Endothelial cell (in vitro differentiated cells): ENCODE measurements around the gene SYNDIG1L. TPM values are rescaled to one million over a fixed set of nuclear protein-coding genes. Genes with fewer than 3 reads are reported as not detected.

Source experiments
- DNase-seq: peaks from one replicate; pipeline ENCODE4 v3.0.0; 2021; ENCODE audit warnings: low spot score
- H3K27ac Mint-ChIP-seq: one replicate; pipeline ENCODE4 v1.8.0; 2021; ENCODE audit warnings: mixed read lengths, inconsistent platforms; ENCODE audit not compliant: unreplicated experiment
- H3K27me3 Mint-ChIP-seq: one replicate; pipeline ENCODE4 v1.8.0; 2021; ENCODE audit warnings: mild to moderate bottlenecking, moderate library complexity, mixed read lengths, inconsistent platforms; ENCODE audit not compliant: unreplicated experiment
- H3K36me3 Mint-ChIP-seq: one replicate; pipeline ENCODE4 v1.8.0; 2021; ENCODE audit warnings: mild to moderate bottlenecking, low read depth, mixed read lengths, inconsistent platforms; ENCODE audit not compliant: unreplicated experiment
- H3K4me1 Mint-ChIP-seq: one replicate; pipeline ENCODE4 v1.8.0; 2021; ENCODE audit warnings: mild to moderate bottlenecking, mixed read lengths, inconsistent platforms; ENCODE audit not compliant: unreplicated experiment
- H3K4me3 Mint-ChIP-seq: one replicate; pipeline ENCODE4 v1.8.0; 2021; ENCODE audit warnings: mild to moderate bottlenecking, mixed read lengths, inconsistent platforms; ENCODE audit not compliant: unreplicated experiment
- H3K9me3 Mint-ChIP-seq: one replicate; pipeline ENCODE4 v1.8.0; 2021; ENCODE audit warnings: mixed read lengths, inconsistent platforms; ENCODE audit not compliant: unreplicated experiment
- total RNA-seq: library from RNA; stranded (reverse); fragmentation: NEBNext Ultra II Directional; extraction: Animal tissue kit (Norgen Biotek cat#: 25700); gene quantifications from one replicate; pipeline ENCODE4 v1.2.1, GENCODE V29; 2021; ENCODE audit not compliant: unreplicated experiment
- TF ChIP-seq, protein P1 (sequence below): fragments of 200-600 bp; sonication (generic); IDR thresholded peaks from one replicate; pipeline ENCODE4 v1.5.0; 2021; ENCODE audit warnings: antibody characterized with exemption; ENCODE audit not compliant: unreplicated experiment

Gene SYNDIG1L
- total RNA-seq, 1 donor from 2014 or later, result 1.1 TPM

DNA sequence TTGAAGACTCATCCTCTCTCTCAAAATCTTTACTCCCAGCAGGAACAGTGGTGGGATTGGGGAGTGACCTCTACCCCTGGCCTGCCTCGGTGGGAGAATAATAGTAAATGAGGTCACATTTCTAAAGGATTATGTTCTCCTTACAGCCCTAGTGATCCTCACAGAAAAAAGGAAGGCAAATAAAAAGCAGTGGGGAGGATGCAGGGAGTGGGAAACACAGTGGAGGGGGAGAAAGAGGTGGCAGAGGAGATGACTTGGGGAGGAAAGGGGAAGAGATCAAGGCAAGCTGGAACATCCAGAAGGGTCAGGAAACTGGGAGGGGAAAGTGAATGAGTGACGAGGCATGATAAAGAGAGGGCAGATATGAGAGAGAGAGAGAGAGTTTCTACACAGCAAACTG lies 8.3 kb upstream of the SYNDIG1L start:
- no peak overlapping the region for H3K4me3 Mint-ChIP-seq
- peaks cover 6% of the 10 kb centered on the region for H3K27me3 Mint-ChIP-seq
- no peak overlapping the region for H3K27ac Mint-ChIP-seq
- TF ChIP-seq, protein P1, sequence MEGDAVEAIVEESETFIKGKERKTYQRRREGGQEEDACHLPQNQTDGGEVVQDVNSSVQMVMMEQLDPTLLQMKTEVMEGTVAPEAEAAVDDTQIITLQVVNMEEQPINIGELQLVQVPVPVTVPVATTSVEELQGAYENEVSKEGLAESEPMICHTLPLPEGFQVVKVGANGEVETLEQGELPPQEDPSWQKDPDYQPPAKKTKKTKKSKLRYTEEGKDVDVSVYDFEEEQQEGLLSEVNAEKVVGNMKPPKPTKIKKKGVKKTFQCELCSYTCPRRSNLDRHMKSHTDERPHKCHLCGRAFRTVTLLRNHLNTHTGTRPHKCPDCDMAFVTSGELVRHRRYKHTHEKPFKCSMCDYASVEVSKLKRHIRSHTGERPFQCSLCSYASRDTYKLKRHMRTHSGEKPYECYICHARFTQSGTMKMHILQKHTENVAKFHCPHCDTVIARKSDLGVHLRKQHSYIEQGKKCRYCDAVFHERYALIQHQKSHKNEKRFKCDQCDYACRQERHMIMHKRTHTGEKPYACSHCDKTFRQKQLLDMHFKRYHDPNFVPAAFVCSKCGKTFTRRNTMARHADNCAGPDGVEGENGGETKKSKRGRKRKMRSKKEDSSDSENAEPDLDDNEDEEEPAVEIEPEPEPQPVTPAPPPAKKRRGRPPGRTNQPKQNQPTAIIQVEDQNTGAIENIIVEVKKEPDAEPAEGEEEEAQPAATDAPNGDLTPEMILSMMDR, result no peak
- no peaks in the 10 kb centered on the region for H3K9me3 Mint-ChIP-seq
- no peak for DNase-seq
- H3K4me1 Mint-ChIP-seq, result peaks cover 51% of the 10 kb centered on the region
- H3K36me3 Mint-ChIP-seq, result no peaks in the 10 kb centered on the region

DNA sequence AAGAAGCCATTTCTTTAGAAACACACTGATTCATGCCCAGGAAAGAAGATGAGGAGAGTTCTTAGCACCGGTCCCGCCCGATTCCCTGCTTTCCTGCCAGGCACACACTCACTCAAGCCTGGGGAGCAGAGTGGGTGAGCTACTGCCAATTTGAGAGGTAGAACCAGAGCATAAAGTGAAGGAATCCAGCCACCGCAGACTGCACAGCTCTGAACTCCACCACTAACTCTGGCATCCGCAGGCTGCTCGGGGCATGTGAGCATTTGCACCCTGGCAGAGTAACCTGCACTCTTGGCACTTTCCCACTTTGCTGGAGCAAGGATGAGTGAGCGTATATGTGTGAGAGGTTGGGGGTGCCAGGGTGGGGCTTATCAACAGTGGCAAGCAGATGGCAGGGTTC lies 4.0 kb upstream of the SYNDIG1L start:
- Mint-ChIP-seq H3K4me1 (peaks cover 28% of the 10 kb centered on the region), H3K4me3 (no peak overlapping the region), H3K36me3 (no peaks in the 10 kb centered on the region), H3K9me3 (no peaks in the 10 kb centered on the region), H3K27ac (no peak overlapping the region), H3K27me3 (peaks cover 8% of the 10 kb centered on the region)
- TF ChIP-seq, protein P1, result no peak
- no peak for DNase-seq

- no peak overlapping the region for H3K27ac Mint-ChIP-seq
Observed at GRCh38 chr14:74429221-74429691, 3.2 kb upstream of the SYNDIG1L start.

GRCh38 chr14:74427651-74428050 lies 1.6 kb upstream of the SYNDIG1L start:
- Mint-ChIP-seq H3K27me3 (peaks cover 12% of the 10 kb centered on the region), H3K36me3 (no peaks in the 10 kb centered on the region), H3K9me3 (no peaks in the 10 kb centered on the region), H3K4me1 (peaks cover 22% of the 10 kb centered on the region), H3K27ac (no peak overlapping the region), H3K4me3 (no peak overlapping the region)
- no peak for DNase-seq
- TF ChIP-seq, protein P1, result no peak

More at GRCh38 chr14:74429221-74429691, 3.2 kb upstream of the SYNDIG1L start:
- Mint-ChIP-seq H3K4me1 (peaks cover 24% of the 10 kb centered on the region), H3K27me3 (peaks cover 12% of the 10 kb centered on the region), H3K4me3 (no peak overlapping the region), H3K36me3 (no peaks in the 10 kb centered on the region), H3K9me3 (no peaks in the 10 kb centered on the region)
- TF ChIP-seq, protein P1, result no peak
- no peak for DNase-seq

DNA sequence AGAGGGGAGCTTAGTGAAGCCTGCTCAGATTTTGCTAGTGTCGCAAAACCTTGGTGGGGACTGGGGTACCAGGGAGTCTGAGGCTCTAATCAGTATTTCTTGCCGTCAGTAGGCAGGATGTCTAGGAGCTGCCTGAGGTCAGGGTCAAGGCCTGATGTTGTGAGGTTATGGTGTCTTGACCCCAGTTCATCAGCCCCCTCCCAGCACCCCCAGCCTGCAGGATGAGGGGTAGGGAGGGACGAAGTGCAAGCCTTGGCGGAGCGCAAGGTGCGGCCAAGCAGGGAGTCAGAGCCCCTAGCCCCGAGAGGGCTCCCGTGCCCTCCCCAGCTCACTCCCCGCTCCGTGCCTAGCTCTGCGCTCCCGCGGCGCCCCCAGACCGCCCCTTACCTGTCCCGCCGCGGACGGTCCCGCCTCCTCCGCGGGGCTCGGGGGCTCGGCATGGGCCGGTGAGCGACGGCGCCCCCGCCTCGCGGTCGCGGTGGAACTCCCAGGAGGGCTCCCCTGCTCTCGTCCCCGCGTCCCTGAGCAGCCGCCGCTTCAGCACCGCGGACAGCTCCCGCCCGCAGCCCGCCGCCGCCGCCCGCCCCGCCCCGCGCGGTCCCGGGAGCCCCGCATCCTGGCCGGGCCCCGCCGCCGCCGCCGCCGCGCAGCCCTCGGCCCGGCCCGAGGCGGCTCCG lies 347 bp downstream of the SYNDIG1L start:
- no peaks in the 10 kb centered on the region for H3K9me3 Mint-ChIP-seq
- H3K4me1 Mint-ChIP-seq, result peaks cover 18% of the 10 kb centered on the region
- no peak overlapping the region for H3K27ac Mint-ChIP-seq
- no peak overlapping the region for H3K4me3 Mint-ChIP-seq
- no peaks in the 10 kb centered on the region for H3K36me3 Mint-ChIP-seq
- peak; percentile 81 for DNase-seq
- TF ChIP-seq, protein P1, result no peak
- H3K27me3 Mint-ChIP-seq, result peaks cover 11% of the 10 kb centered on the region
